Activated CD4-positive, alpha-beta T cell treated with anti-CD3 and anti-CD28 coated beads, Interleukin-2, Interleukin-4, amounts not matched to agents 100 ng/mL and 50 ng/mL, durations not matched to agents 16 hours and 8 hours (primary cell): ENCODE results near the gene YTHDC1.

Experiments used
- DNase-seq: peaks from one replicate; pipeline ENCODE4 v3.0.0-alpha.2; 2020; ENCODE audit warnings: low spot score

The YTHDC1 gene

GRCh38 chr4:68358988-68359387, 9.1 kb upstream of the YTHDC1 start:
- DNase-seq: no peak

DNA sequence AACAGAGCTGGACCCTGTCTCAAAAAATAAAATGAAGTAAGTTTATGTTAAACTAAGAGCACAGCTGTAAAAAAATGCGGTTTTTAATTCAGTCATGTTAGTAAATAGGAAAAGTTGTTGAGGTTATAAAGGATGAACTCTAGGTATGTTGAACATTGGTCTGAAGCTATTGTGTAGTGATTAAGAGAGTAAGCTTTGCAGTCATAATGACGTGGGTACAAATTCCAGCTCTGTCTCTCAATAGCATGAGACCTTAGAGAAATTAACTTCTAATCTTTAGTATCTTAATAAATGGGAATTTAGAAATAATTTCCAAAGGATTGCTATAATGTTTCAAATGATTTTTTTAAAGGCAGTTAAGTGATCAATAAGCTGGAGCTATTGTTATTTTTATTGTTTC, 2.9 kb upstream of the YTHDC1 start:
- DNase-seq: no peak

GRCh38 chr4:68349279-68349648, 626 bp downstream of the YTHDC1 start:
- DNase-seq: no peak

DNA sequence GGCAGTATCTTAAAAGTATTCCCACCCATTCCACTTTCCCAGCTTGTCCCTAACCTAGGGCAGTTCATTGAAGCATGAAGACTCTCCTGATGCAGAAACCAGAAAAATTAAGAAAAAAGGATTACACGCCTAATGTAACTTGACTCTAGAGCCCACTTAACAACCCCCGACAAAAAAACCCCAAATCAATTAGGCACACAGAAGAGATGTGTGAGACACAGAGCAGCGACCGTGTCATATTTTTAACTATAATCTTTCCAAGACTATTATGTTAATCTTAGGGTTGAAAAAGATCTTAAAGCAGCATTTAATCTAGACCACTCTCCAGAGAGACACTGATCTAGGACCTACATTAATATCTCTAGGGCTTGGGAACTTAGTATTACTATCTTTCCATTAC, 1.3 kb downstream of the YTHDC1 start:
- DNase-seq: no peak

GRCh38 chr4:68347845-68348244, 2.0 kb downstream of the YTHDC1 start:
- no peak for DNase-seq

DNA sequence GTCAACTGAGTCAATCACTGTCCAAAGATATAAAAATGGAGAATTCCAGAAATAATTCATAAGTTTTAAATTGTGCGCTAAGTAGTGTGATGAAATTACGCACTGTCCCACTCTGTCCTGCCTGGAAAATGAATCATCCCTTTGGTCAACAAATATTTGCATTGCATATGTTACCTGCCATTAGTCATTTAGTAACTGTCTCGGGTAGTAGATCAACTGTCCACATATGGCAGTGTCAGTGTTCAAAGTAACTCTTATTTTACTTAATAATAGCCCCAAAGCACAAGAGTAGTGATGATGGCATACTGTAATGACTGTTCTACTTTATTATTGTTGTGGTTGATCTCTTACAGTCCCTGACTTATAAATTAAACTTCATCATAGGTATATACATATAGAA, 3.4 kb downstream of the YTHDC1 start:
- no peak for DNase-seq

GRCh38 chr4:68344785-68345184, 5.1 kb downstream of the YTHDC1 start:
- no peak for DNase-seq

DNA sequence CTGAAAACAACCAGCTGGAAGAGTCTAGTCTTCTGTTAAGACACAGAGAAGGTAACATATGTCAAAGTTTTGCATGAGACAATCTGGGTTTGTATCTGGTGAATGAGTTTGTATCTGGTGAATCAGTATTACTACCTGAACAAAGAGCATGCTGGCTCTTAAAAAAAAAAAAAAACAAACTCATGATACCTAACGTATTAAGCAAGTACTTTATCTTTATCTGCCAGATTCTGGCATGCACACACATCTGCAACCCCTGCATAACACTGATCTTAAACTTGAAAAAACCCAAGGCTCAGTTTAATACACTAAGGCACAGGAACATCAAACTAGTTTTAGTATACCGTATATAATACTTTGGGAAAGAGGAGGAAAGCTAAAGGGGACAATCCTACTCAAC, 5.8 kb downstream of the YTHDC1 start:
- no peak for DNase-seq

DNA sequence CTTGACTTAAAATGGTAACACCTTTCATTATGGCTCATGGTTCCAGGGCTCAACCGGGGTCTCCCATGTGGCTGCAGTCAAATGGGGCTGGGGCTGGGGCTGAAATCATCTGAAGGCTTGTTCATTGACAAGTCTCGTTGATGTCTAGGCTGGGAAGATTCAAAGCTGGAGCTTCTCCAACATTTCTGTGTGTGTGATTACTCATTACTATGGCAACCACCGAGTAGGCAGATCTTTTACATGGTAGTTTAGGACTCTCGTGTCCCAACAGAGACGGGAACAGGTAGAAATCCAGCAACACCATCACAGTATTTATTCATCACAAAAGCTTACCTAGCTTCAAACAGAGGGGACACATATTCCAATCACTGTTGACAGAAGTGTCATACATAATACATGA, 7.8 kb downstream of the YTHDC1 start:
- DNase-seq: no peak

- no peak for DNase-seq
These were observed 11.3 kb downstream of the YTHDC1 start for GRCh38 chr4:68338625-68339024.

DNA sequence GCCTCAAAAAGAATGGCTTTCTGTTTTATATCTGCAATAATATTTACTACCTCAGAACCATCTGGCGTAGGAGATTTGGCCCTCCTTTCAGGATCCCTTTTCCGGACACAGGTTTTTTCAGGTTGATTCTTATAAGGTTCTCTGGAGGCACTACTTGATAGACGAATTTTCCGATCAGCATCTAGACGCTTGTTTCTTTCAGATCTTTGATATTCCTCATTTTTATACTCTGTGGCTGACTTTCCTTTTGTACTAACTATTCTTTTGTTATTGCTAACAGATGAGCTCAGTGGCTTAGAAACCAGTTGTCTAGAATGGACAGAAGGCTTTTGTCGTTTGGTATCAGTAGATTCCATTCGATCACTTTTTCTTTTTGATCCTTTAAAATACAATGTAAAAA, 12.4 kb downstream of the YTHDC1 start:
- no peak for DNase-seq

DNA sequence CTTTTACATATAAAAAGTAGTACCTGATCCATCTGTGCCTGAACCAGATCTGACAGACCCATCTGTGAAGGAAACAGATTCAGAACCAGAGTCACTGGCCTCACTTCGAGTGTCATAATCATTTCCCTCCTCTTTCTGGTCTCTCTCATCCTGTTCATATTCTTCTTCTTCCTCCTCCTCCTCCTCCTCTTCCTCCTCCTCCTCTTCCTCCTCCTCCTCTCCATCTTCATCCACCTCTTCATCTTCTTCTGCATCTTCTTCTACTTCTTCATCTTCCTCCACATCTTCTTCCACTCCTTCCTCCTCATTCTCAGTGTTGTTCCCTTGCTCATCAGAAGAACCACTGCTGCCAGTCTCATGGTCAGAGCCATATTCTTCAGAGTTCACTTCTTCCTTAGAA, 12.9 kb downstream of the YTHDC1 start:
- DNase-seq: no peak

- DNase-seq: no peak
These were observed 13.4 kb downstream of the YTHDC1 start for GRCh38 chr4:68336530-68336929.

GRCh38 chr4:68326141-68326540, 23.7 kb downstream of the YTHDC1 start:
- no peak for DNase-seq

- DNase-seq: no peak
These were observed 25.2 kb downstream of the YTHDC1 start for GRCh38 chr4:68324519-68325262.

GRCh38 chr4:68319040-68319439, 30.9 kb downstream of the YTHDC1 start:
- DNase-seq: no peak

DNA sequence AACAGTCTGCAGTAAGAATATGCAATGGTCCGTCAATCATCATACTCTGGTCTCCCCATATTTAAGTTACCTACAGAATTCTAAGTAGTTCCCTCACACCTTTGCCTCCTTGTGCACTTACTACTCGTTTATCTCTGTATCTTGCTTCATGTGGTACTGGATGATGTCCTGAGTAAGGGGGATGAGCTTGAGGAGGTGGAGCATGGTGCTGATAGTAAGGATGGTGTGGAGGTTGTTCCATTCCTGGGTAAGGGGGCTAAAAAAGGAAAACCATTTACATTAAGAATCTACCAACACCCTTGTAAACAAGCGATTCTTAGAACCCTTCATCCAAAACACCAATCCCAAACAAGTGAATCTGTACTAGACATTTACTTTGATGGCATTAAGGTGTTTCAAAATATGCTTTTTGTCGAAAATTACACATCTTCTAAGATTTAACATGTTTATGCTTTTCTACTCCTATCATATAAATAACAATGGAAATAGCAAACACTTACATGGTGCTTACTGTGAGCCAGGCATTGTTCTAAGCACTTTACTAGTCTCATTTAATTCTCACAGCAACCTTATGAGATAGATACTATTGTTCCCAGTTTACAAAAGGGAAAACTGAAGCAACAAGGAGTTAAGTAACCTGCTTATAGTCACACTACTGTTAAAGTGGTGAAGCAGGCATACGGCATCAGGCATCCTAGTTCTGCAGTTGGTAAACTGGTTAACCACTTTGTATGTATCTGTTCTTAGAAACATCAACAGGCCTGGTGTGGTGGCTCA, 33.5 kb downstream of the YTHDC1 start:
- no peak for DNase-seq

GRCh38 chr4:68310651-68311247, 39.1 kb downstream of the YTHDC1 start:
- DNase-seq: no peak

- DNase-seq: no peak
These were observed 45.2 kb downstream of the YTHDC1 start for GRCh38 chr4:68304731-68305130.

GRCh38 chr4:68299492-68300457, 50.1 kb downstream of the YTHDC1 start:
- no peak for DNase-seq

DNA sequence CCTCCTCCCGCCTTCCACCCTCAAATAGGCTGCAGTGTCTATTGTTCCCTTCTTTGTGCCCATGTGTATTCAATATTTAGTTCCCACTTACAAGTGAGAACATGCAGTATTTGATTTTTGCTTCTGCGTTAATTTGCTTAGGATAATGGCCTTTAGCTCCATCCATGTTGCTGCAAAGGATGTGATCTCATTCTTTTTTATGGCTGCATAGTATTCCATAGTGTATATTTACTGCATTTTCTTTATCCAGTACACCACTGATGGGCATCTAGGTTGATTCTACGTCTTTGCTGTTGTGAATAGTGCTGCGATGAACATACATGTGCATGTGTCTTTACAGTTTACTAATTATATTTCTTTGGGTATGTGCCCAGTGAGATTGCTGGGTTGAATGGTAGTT, 52.8 kb downstream of the YTHDC1 start:
- DNase-seq: no peak

GRCh38 chr4:68291256-68291655, 58.6 kb downstream of the YTHDC1 start:
- DNase-seq: no peak
